Hematopoietic multipotent progenitor cell treated with erythropoietin and hydrocortisone succinate and interleukin-3 and kit ligand, for 4 days (in vitro differentiated cells): ENCODE data around the gene OBSCN.

Source experiments
- DNase-seq: peaks from one replicate; pipeline ENCODE4 v3.0.0-alpha.2; 2015

Gene OBSCN

GRCh38 chr1:228329887-228330286 is 122.0 kb downstream of the OBSCN start:
- DNase-seq = no peak

DNA sequence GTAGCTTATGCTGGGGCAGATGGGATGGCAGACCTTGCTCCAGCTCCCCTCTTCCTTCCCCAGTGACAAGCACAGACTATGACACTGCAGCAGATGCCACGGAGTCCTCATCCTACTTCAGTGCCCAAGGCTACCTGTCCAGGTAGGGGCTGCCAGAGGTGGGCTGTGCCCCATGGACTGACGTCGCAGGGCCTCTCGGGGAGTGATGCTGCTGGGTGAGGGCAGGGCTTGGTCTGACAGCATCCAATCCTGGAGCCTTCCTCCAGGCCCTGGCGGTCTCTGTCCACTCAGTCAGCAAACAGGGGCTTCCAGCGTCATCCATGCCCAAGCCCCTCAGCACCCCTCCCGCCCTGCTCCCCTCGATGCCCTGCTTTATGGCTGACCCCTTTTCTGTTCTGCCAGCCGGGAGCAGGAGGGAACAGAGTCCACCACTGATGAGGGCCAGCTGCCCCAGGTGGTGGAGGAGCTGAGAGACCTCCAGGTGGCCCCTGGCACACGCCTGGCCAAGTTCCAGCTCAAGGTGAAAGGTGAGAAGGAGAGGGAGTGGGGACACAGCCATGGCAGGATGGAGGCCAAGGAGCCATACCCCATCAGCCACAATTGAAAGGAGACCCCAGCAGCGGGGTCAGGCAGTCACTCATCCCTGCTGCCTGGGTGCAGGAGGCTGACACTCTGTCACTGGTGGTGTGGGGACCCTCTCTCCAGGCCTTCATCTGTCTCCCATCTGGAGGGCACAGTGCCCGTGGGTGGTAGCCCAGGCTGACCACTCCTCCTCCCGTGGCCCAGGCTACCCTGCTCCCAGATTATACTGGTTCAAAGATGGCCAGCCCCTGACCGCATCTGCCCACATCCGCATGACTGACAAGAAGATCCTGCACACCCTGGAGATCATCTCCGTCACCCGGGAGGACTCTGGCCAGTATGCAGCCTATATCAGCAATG is 125.2 kb downstream of the OBSCN start:
- DNase-seq = no peak

DNA sequence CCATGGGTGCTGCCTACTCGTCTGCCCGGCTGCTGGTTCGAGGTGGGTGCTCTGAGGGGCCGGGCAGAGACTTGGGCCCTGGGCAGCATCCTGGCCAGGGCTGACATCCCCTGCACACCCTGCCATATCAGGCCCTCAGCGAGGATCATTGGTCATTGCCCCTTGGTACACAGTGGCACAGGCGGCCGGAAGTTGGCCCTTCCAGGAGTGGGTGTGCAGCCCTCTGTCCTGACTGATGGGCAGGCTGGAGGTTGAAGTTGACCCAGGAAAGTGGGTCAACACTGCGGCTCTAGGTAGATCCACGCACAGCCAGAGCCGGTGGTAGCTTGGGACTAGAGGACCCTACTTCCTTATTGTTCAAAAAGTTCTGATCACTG is 125.9 kb downstream of the OBSCN start:
- DNase-seq = no peak

GRCh38 chr1:228334226-228334935 is 126.5 kb downstream of the OBSCN start:
- DNase-seq = no peak

GRCh38 chr1:228334954-228335353 is 127.1 kb downstream of the OBSCN start:
- no peak for DNase-seq

- DNase-seq = no peak
Observed at GRCh38 chr1:228335406-228336307, 127.8 kb downstream of the OBSCN start.

DNA sequence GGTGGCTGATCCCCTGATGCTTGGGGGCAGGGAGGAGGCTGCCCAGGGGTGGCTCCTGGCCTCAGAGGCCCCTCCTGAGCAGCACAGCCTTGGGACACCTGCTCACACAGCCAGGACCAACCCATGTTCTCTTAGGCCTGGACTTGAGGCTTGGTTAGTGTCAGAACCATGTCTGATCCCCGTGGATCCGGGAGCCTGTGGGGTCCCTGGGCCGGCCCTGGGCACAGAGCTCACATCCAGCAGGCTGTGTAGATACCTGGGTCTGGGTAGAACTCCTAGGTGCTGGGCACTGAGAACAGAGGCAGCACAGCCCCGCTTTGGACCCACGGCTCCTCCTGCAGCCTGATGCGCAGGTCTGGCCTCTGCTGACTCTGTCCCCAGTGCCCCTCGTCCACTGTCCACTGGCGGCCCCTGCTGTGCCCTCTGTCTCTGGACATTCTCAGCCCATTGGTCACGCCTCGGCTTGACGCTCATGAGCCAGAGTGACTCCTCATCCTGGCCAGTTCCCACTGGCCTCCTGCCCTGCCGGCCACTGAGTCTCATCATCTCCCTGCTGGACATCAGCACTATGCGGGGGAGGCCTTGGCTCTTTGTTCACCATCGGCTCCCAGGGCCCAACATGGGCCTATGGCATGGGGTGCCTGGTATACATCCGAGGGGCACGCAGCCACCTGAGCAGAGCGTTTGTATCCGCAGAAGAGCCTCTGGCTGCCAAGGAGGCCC is 128.6 kb downstream of the OBSCN start:
- DNase-seq = no peak

- no peak for DNase-seq
Observed at GRCh38 chr1:228337031-228337564, 129.3 kb downstream of the OBSCN start.

- no peak for DNase-seq
Observed at GRCh38 chr1:228337711-228338520, 130.1 kb downstream of the OBSCN start.

DNA sequence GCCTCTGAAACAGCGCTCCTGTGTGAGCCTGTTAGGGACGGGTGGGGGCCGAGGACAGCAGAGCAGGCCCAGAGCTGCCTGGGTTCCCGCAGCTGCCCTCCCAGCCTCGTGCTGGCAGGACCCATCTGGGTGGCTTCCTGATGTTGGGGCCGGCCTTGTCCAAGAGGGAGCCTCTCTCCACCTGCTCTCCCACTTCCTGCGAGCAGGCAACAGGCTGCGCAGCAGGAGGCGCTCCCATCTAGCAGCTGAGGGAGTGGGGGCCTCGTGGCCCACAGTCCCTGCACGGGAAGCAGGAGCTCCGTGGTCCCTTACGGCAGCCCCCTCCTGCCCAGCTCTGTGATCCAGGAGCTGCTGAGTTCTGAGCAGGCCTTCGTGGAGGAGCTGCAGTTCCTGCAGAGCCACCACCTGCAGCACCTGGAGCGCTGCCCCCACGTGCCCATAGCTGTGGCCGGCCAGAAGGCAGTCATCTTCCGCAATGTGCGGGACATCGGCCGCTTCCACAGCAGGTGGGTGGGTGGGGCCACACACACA is 130.7 kb downstream of the OBSCN start:
- no peak for DNase-seq

DNA sequence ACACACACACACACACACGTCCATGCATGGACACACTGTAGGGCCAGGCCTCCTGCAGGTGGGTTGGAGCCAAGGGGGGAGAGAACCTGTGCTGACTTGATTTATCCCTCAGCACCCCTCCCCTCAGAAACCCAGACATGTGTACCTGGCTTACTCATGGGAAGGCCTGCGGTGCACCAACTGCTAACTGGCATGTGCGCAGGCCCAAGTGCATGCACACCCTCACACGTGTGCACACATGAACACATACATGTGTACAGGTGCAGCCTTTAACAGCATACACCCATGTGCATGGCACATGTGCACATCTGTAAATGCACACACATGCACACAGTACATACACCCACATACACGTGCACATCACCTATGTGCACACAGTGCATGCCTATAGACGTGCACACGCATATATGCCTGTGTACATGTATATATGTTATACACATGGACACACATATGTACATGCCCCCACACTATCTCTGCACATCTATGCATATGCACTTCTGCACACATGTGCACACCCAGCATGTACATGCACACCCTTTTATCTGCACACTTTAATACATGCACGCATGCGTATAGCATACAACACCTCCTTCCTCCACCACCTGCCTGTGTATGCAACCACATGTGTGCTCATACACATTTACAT is 131.3 kb downstream of the OBSCN start:
- no peak for DNase-seq

DNA sequence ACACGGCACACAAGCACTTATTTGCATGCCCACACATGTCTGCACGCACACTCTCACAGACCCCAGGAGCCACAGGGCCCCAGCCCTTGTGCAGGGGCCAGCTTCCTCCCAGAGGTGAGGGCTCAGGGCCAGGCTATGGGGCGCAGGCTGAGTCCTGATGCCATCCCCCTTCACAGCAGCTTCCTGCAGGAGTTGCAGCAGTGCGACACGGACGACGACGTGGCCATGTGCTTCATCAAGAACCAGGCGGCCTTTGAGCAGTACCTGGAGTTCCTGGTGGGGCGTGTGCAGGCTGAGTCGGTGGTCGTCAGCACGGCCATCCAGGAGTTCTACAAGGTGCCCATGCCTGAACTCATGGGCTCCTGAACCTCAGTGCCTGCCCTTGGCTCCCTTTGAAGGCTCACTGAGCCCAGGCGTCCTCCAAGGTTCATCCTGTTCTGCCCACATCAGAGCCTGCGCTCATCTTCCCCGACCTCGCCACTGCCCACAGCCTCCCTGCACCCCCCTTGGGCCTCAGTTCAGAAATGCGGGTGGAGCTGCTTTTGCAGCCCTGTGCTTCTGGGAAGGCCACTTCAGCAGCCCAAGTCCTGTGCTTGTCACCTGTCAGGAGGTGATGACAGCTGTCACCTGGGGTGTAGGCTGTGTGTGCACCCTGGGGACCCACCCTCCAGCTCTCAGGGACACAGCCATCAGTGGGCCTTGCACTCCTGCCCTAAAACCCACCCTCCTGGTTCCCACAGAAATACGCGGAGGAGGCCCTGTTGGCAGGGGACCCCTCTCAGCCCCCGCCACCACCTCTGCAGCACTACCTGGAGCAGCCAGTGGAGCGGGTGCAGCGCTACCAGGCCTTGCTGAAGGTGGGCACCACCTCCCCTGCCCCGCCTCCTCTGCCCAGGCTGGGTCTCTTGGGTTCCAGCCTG is 132.2 kb downstream of the OBSCN start:
- no peak for DNase-seq

DNA sequence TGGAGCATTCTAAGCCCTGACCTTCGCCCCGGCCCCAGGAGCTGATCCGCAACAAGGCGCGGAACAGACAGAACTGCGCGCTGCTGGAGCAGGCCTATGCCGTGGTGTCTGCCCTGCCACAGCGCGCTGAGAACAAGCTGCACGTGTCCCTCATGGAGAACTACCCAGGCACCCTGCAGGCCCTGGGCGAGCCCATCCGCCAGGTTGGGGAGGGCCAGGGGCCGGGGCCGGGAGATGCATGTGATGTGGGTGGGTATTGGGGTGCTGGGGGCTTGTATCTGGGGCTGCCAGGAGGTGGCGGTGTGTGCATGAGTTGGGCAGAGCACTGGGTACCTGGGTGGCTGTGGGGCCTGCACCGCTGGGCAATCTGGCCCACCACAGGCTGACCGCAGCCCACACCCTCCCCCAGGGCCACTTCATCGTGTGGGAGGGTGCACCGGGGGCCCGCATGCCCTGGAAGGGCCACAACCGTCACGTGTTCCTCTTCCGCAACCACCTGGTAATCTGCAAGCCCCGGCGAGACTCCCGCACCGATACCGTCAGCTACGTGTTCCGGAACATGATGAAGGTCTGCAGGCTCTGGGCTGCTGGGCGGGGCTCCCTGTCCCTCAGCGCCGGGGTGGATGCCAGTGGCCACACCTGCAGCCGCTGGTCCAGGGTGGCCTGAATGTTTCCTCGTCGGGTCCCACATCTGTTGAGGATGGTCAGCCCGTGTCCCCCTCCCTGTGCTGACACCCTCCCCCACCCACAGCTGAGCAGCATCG is 133.0 kb downstream of the OBSCN start:
- peak; percentile 38 for DNase-seq

DNA sequence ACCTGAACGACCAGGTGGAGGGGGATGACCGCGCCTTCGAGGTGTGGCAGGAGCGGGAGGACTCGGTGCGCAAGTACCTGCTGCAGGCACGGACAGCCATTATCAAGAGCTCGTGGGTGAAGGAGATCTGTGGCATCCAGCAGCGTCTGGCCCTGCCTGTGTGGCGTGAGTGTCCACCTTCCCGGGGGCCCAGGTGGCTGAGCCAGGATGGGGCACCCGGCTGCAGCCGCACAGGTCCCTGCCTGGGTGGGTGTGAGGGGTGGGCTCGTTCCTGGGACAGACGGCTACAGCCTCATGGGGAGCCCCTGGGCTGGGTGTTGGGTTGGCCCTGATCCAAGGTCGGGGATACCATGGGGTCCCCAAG is 133.6 kb downstream of the OBSCN start:
- no peak for DNase-seq

DNA sequence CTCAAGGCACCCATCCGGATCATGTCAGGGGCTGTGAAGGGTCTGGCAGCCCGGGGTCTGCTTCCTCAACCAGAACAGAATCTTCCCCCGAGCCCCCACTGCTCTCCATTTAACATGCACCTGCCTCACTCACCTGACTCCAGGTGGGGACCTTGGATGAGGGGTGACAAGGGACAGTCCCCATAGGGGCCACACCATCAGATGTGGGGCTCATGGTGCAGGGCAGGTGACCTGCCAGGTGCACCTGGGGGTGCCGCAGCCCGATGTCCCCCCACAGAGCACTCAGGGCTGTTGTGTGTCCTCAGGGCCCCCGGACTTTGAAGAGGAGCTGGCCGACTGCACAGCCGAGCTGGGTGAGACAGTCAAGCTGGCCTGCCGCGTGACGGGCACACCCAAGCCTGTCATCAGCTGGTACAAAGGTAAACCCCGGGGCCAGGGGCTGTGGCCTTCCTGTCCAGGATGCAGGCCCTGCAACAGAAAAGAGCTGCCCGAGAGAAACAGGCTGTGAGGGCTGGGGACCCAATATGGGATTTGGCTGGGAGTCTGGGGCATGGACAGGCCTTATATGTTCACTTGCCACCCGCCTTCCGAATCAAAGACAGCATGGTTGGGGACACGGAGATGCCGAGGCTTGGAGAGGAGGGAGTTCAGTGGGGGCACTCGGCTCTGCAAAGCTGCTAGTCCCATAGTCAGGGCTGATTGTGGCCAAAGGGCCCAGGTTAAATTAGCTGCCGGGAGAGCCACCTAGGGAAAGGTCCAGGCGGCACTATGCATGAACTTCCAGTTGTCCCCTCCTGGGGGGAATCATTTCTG is 134.2 kb downstream of the OBSCN start:
- no peak for DNase-seq

GRCh38 chr1:228342627-228343190 is 134.9 kb downstream of the OBSCN start:
- no peak for DNase-seq

DNA sequence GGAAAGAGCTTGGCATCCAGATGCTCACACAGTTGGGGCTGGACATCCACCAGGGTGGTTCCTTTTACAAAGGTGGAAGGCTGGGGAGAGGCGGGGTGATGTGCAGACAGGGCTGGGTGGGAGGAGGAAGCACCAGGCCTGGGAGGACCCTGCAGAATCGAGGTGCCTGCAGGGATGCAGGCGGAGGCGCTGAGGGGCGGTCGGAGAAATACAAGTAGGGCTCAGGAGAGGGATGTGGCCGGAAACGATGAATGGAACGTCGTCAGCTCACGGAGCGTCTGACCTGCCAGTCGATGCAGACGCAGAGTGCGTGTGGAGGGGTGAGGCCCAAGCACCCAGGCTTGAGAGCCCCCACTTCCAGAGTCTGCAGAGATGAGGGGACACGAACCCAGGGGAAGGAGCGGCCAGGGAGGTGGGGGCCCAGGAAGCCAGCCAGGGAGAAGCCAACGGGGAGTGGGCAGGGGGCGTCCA is 135.4 kb downstream of the OBSCN start:
- DNase-seq = no peak
